Panc1 (cell line): ENCODE results near the gene DHRS3.

Experiments
- POLR2AphosphoS5 ChIP-seq: IDR thresholded peaks from 2 replicates; pipeline ENCODE4 v1.6.1; 2012; ENCODE audit warnings: mild to moderate bottlenecking, low read depth, low read length, moderate library complexity
- TF ChIP-seq, protein P1 (sequence below): fragments of 450-650 bp; IDR thresholded peaks from 2 replicates; pipeline ENCODE4 v1.5.1; 2017; ENCODE audit warnings: mild to moderate bottlenecking

- TF ChIP-seq, protein P1, sequence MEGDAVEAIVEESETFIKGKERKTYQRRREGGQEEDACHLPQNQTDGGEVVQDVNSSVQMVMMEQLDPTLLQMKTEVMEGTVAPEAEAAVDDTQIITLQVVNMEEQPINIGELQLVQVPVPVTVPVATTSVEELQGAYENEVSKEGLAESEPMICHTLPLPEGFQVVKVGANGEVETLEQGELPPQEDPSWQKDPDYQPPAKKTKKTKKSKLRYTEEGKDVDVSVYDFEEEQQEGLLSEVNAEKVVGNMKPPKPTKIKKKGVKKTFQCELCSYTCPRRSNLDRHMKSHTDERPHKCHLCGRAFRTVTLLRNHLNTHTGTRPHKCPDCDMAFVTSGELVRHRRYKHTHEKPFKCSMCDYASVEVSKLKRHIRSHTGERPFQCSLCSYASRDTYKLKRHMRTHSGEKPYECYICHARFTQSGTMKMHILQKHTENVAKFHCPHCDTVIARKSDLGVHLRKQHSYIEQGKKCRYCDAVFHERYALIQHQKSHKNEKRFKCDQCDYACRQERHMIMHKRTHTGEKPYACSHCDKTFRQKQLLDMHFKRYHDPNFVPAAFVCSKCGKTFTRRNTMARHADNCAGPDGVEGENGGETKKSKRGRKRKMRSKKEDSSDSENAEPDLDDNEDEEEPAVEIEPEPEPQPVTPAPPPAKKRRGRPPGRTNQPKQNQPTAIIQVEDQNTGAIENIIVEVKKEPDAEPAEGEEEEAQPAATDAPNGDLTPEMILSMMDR, result no peak
- TF ChIP-seq POLR2AphosphoS5, result no peak
Measured at GRCh38 chr1:12539320-12539704, 78.7 kb downstream of the DHRS3 start.
